Transverse colon (tissue), 4 donors: ENCODE measurements around the gene OGFR. TPM values are rescaled to one million over a fixed set of nuclear protein-coding genes. Genes with fewer than 3 reads are reported as not detected.

Experiments
- DNase-seq: peaks from one replicate; pipeline ENCODE4 v3.0.0-alpha.2; 2019
- H3K27ac ChIP-seq, 4 donors: fragments of 200-600 bp; sonication (generic); 2 replicates each; pipeline ENCODE4 v1.5.1; 2016 to 2018; ENCODE audit warnings: inconsistent platforms in 4 of 4
- H3K27me3 ChIP-seq: fragments of 200-600 bp; sonication (generic); 2 replicates; pipeline ENCODE4 v1.5.1; 2017; ENCODE audit warnings: inconsistent platforms
- H3K36me3 ChIP-seq, 4 donors: fragments of 200-600 bp; sonication (generic); 2 replicates each; pipeline ENCODE4 v1.5.1; 2017 to 2019; ENCODE audit warnings: inconsistent platforms in 4 of 4
- H3K4me1 ChIP-seq, 4 donors: fragments of 200-600 bp; sonication (generic); 2 replicates each; pipeline ENCODE4 v1.5.1; 2017 to 2020; ENCODE audit warnings: inconsistent platforms in 4 of 4
- H3K4me3 ChIP-seq, 4 donors: fragments of 200-600 bp; sonication (generic); 1 replicate in 1 of 4; 2 replicates in 3 of 4; pipeline versions ENCODE4 v1.5.1 to v1.6.1; 2017 to 2019; ENCODE audit warnings: inconsistent platforms in 4 of 4
- H3K9me3 ChIP-seq, 2 donors: fragments of 200-600 bp; sonication (generic); 2 replicates each; pipeline ENCODE4 v1.5.1; 2017 to 2019; ENCODE audit warnings: inconsistent platforms in 2 of 2
- CTCF ChIP-seq, 5 experiments: fragments of 200-600 bp in 3 of 5; fragments of 450-650 bp in 2 of 5; sonication (generic) in 3 of 5; IDR thresholded peaks; 1 replicate in 2 of 5; 2 replicates in 3 of 5; pipeline ENCODE4 v1.5.1; 2016 to 2017; ENCODE audit warnings: antibody characterized with exemption in 5 of 5, inconsistent platforms in 3 of 5, mild to moderate bottlenecking in 2 of 5, moderate library complexity in 1 of 5
- EP300 ChIP-seq: sonication (generic); formaldehyde crosslinking; IDR thresholded peaks from one replicate; pipeline ENCODE4 v1.6.1; 2017; ENCODE audit warnings: antibody characterized with exemption, low read depth
- POLR2A ChIP-seq: fragments of 450-650 bp; IDR thresholded peaks from one replicate; pipeline ENCODE4 v1.6.1; 2016; ENCODE audit warnings: antibody characterized with exemption, mild to moderate bottlenecking, moderate library complexity
- POLR2AphosphoS5 ChIP-seq, 3 donors: sonication (generic); formaldehyde crosslinking; IDR thresholded peaks; one replicate each; pipeline ENCODE4 v1.6.1; 2016; ENCODE audit warnings: antibody characterized with exemption in 3 of 3
- WGBS, 2 donors: methylation state at CpG; one replicate each; pipeline ENCODE4 v1.1.5; 2018; ENCODE audit warnings: low coverage in 1 of 2; 5-methylcytosine and 5-hydroxymethylcytosine counted together
- in situ Hi-C, 4 donors: fragments of 200-750 bp; cut with MboI; loops; one replicate each; pipeline versions ENCODE4 v1.15.0 to v1.15.1; 2017; ENCODE audit warnings: low sequenced_read_pairs in 3 of 4, low pct_ligation_motif_present in 1 of 4, low pct_unique_long_range_greater_than_20kb in 1 of 4
- intact Hi-C: fragments of 100-400 bp; cut with DNase I; formaldehyde crosslinking; loops from one replicate; pipeline ENCODE4 v1.15.1; 2023; ENCODE audit warnings: low total_unique reads
- total RNA-seq, 4 donors: library from RNA; depleted of rRNA; stranded (reverse); fragments of >200 nt; gene quantifications; one replicate each; pipeline ENCODE4 v1.1.0, GENCODE V29; 2016

OGFR gene
- total RNA-seq, 4 donors from 2014 or later: 55.2 to 137 (median 71.1) TPM

- Histone ChIP-seq H3K9me3 (no peaks in the 10 kb centered on the region), H3K4me3 (no peak overlapping the region), H3K4me1 (peaks cover 31 to 40% (median 36%) of the 10 kb centered on the region in 4 donors), H3K36me3 (no peaks in the 10 kb centered on the region), H3K27ac (no peak overlapping the region), H3K27me3 (no peaks in the 10 kb centered on the region)
- 83% methylated on average over 28 of the region's 29 CpGs; no CpG with 5 or more reads in 1 of the 2 donors for WGBS, 2 donors
- no peak for DNase-seq
- intact Hi-C loops (no loop called here), in situ Hi-C loops (no loop called here)
- no peak for TF ChIP-seq POLR2A
- TF ChIP-seq CTCF (IDR thresholded peaks at IDR 0.05): no peak
- no peak for TF ChIP-seq POLR2AphosphoS5 (IDR thresholded peaks at IDR 0.05)
- TF ChIP-seq EP300: no peak
Measured at GRCh38 chr20:62828511-62829230, 24.0 kb downstream of the OGFR start.

GRCh38 chr20:62829231-62830230 is 24.9 kb downstream of the OGFR start:
- H3K27ac ChIP-seq: no peak overlapping the region
- H3K4me1 ChIP-seq: peaks cover 22 to 37% (median 32%) of the 10 kb centered on the region in 4 donors
- TF ChIP-seq CTCF (IDR thresholded peaks at IDR 0.05) (no peak), POLR2A (no peak), POLR2AphosphoS5 (IDR thresholded peaks at IDR 0.05) (no peak), EP300 (no peak)
- no peaks in the 10 kb centered on the region for H3K9me3 ChIP-seq
- no peaks in the 10 kb centered on the region for H3K27me3 ChIP-seq
- no peak for DNase-seq
- no peaks in the 10 kb centered on the region for H3K36me3 ChIP-seq
- WGBS, 2 donors: 94% methylated on average over 28 of the region's 32 CpGs; no CpG with 5 or more reads in 1 of the 2 donors
- no peak overlapping the region for H3K4me3 ChIP-seq
- intact Hi-C loops: no loop called here
- in situ Hi-C loops: no loop called here

- no peak overlapping the region for H3K4me3 ChIP-seq
- H3K36me3 ChIP-seq: no peaks in the 10 kb centered on the region
- in situ Hi-C loops (no loop called here), intact Hi-C loops (no loop called here)
- H3K4me1 ChIP-seq: peaks cover 20 to 31% (median 26%) of the 10 kb centered on the region in 4 donors
- H3K27me3 ChIP-seq: no peaks in the 10 kb centered on the region
- H3K27ac ChIP-seq: no peak overlapping the region
- TF ChIP-seq EP300 (no peak), CTCF (IDR thresholded peaks at IDR 0.05) (no peak), POLR2A (no peak), POLR2AphosphoS5 (IDR thresholded peaks at IDR 0.05) (no peak)
- H3K9me3 ChIP-seq: no peaks in the 10 kb centered on the region
- WGBS, 2 donors: 91% methylated on average over 14 of the region's 14 CpGs; no CpG with 5 or more reads in 1 of the 2 donors
- DNase-seq: no peak
Measured at GRCh38 chr20:62830251-62830650, 25.6 kb downstream of the OGFR start.

- WGBS, 2 donors: 85% methylated on average over 19 of the region's 22 CpGs; no CpG with 5 or more reads in 1 of the 2 donors
- H3K27ac ChIP-seq: peak overlapping the region in 2 of 4 donors; percentile 80 to 83
- H3K27me3 ChIP-seq: peaks cover 1% of the 10 kb centered on the region
- intact Hi-C loops (no loop called here), in situ Hi-C loops (no loop called here)
- DNase-seq: no peak
- no peaks in the 10 kb centered on the region for H3K36me3 ChIP-seq
- TF ChIP-seq POLR2A (no peak), CTCF (IDR thresholded peaks at IDR 0.05) (peak in 2 of 5 experiments; percentile 29 to 34)
- no peak overlapping the region for H3K4me3 ChIP-seq
- peaks cover 20 to 30% (median 26%) of the 10 kb centered on the region in 4 donors for H3K4me1 ChIP-seq
- H3K9me3 ChIP-seq: no peaks in the 10 kb centered on the region
Measured at GRCh38 chr20:62830821-62831220, 26.2 kb downstream of the OGFR start.
